GM19099 (cell line): ENCODE results near the gene MEIS3.

Experiments used
- POLR2A ChIP-seq: IDR thresholded peaks from 3 replicates; pipeline ENCODE4 v1.6.1; 2011; ENCODE audit warnings: low read depth; ENCODE audit not compliant: insufficient read length; ENCODE audit errors: extremely low read depth

Gene MEIS3

GRCh38 chr19:47419030-47419783 is at the start of gene MEIS3:
MEIS3 (minus strand) TSS chr19:47419527; CDS start chr19:47419081, 446 bp downstream.
- TF ChIP-seq POLR2A = no peak

- no peak for TF ChIP-seq POLR2A
These were observed 48.6 kb upstream of the MEIS3 start for GRCh38 chr19:47467914-47468313.

- TF ChIP-seq POLR2A = no peak
These were observed 46.6 kb upstream of the MEIS3 start for GRCh38 chr19:47465957-47466356.

GRCh38 chr19:47464675-47465419 is 45.5 kb upstream of the MEIS3 start:
- no peak for TF ChIP-seq POLR2A

GRCh38 chr19:47461876-47462275 is 42.5 kb upstream of the MEIS3 start:
- no peak for TF ChIP-seq POLR2A

- no peak for TF ChIP-seq POLR2A
These were observed 40.1 kb upstream of the MEIS3 start for GRCh38 chr19:47459477-47459876.

- no peak for TF ChIP-seq POLR2A
These were observed 39.3 kb upstream of the MEIS3 start for GRCh38 chr19:47458672-47459071.

- TF ChIP-seq POLR2A = no peak
These were observed 37.6 kb upstream of the MEIS3 start for GRCh38 chr19:47456721-47457474.

- no peak for TF ChIP-seq POLR2A
These were observed 31.2 kb upstream of the MEIS3 start for GRCh38 chr19:47450478-47450877.

GRCh38 chr19:47448360-47448727 is 29.0 kb upstream of the MEIS3 start:
- TF ChIP-seq POLR2A = no peak

GRCh38 chr19:47447470-47448359 is 28.4 kb upstream of the MEIS3 start:
- no peak for TF ChIP-seq POLR2A

GRCh38 chr19:47446534-47447469 is 27.5 kb upstream of the MEIS3 start:
- no peak for TF ChIP-seq POLR2A

GRCh38 chr19:47445937-47446402 is 26.6 kb upstream of the MEIS3 start:
- no peak for TF ChIP-seq POLR2A
